Activated effector memory CD4-positive, alpha-beta T cell treated with Interleukin-2 at 50 U/mL for 16 hours (primary cell): ENCODE data around the gene HLCS.

Experiments
- DNase-seq: peaks from one replicate; pipeline ENCODE4 v3.0.0-alpha.2; 2020

HLCS gene

DNA sequence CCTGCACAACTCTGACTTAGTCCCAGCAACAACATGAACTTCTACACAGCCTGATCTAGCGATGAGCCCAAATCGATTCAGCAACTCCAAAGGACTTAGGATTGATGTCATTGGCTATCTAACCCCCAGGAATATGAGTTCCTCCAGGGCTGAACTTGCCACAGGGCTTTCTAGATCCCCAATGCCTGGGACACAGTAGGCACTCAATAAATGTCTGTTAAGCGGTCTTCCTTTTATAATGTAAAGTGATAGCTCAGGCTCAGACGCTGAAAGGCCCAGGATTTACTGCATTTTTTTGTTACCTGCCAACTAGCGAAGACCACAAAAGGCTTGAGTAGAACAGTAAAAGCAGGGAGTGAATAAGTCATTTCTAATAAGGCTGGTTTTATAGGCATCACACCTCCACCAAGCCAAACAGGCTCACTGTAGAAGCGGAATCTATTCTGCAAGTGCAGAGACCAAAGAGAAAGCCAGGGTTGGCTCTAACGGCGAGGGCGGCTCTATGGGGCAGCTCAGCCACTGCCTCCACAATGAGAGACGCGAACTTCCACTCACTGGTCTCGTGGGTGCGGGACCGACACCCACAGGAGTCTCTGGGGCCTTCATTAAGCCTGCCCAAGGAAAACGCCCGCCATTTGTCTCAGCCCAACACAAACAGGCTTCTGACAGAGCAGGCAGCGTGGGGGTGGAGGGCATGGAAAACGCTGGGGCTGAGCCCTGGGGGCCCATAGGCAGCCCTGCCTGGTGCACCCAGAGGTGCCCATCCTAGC lies 52.0 kb downstream of the HLCS start:
- DNase-seq = no peak

DNA sequence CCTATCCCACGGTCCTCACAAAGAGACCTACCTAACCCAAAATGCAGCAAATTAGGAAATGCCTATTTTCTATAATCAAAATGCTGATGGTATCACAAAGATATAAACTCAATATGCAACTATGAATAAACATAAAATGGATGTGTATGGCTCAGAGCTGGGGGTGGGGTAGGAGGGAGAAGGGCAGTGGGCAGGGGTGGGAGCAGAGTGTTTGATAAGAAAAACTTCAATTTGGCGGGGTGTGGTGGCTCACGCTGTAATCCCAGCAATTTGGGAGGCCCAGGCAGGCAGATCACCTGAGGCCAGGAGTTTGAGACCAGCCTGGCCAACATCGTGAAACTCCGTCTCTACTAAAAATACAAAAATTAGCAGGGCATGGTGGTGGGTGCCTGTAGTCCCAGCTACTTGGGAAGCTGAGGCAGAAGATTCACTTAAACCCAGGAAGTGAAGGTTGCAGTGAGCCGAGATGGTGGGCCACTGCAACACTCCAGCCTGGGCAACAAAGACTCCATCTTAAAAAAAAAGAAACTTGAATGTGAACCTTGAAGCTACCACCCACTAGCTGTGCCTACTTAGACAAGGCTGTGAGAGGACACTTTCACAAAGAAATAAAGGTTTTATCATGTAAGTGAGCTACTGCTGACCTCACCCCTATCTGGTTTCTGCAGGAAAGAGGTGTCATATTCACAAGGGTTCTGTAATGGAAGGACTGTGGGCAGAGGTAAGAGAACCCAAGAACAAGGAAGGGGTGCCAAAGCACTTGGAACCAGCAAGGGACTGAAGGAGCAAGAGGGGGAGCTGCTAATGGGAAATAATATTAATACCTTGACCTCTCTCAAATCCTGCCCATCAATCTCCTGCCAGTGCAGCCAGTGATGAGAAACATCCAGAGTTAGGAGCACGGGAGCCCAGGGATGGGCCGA lies 53.0 kb downstream of the HLCS start:
- no peak for DNase-seq

DNA sequence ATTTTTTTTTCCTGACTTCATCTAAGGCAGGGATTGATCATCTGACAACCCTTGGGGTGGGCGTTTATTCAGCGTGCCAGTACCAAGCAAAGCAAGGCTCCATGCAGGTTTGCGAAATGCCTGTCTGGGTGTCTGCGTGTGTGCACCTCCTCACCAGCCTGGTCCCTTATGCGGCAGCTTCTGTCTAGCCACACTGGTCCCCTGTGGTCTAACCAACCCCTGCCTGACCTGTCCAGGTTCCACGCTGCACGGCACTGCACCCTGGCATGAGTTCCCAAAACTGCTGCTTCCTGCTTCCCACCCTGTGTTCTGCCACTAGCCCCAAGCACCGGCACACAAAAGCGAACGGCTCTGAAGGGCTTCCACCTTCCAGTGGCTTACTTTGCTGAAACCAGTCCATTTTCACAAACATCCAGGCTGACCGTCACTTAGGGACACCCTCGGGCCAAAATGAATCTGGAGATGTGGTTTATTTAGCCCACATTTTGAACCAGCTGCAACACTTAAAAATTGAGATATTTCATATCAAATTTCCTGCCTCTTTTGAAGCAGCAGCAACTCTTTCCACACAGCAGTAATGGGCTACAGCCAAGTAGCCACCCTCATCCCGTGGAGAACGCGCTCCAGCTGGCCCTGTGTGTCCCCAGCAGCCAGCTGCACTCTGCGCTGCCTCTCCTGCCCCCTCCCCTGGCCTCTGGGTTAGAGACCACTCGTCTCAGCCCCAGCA lies 55.7 kb downstream of the HLCS start:
- DNase-seq = no peak

DNA sequence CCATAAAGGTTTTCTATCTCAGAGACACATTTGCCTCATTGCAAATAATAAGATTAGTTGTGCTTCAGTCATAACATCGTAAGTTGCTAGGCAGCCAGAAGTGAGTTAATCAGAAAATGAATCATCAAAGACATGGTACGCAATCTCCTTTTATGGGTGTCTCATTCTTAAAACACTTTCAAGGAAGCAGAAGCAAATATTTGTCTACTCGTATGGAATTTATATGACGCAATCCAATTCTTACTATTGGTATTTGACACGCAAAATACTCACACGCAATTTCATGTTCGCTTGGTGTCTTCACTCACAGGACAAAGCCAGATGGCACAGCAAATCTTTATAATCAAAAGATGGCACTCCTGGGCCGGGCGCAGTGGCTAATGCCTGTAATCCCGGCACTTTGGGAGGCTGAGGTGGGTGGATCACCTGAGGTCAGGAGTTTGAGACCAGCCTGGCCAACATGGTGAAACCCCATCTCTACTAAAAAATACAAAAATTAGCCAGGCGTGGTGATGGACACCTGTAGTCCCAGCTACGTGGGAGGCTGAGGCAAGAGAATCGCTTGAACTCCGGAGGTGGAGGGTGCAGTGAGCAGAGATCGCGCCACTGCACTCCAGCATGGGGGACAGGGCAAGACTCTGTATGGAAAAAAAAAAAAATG lies 56.4 kb downstream of the HLCS start:
- DNase-seq = no peak

- DNase-seq = no peak
Observed at GRCh38 chr21:36909423-36909822, 57.0 kb downstream of the HLCS start.

GRCh38 chr21:36908260-36908908 lies 58.1 kb downstream of the HLCS start:
- no peak for DNase-seq

DNA sequence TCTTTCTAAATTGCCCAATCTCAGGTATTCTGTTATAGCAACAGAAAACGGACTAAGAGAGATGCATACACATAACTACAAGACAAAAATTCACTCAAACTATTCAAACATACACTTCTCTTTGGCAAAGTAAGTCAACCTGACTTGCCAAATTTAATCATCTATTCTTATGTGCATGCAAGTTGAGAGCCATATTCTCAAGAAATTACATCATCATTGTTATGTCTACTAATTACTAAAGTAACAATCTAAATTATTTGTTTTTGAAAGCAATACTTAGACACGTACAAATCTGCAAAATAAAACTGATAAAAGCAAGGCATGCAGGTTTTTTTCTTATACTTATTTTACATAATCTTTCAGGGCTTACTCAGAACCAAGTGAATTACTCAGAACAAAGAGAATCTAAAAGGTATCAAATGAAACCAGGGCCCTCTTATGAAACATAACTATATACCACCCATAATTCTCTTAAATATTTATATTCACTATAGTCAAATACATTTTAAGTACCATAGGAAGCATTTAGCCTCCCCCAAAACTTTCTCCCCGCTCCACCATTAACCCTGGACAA lies 62.3 kb downstream of the HLCS start:
- DNase-seq = no peak

DNA sequence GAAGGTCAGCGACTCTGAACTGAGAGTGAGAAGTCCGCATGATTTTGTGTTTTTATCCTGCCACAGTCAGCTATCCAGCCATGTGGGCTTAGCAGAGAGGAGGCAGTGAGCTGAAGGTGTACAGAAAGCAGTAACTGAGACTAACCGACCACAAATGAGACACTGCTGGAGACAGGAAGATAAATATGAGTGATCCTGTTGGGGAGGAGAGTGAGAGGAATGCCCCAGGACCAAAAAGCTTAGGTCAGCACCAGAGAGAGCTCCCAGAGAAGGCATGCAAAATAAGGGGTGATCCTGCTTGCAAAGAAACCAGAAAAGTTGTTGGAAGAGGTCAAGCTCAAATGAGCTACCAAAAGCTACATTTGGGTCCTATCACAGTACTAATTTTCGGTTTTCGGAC lies 63.7 kb downstream of the HLCS start:
- DNase-seq = no peak

GRCh38 chr21:36902331-36902730 lies 64.1 kb downstream of the HLCS start:
- DNase-seq = no peak

GRCh38 chr21:36901575-36901974 lies 64.9 kb downstream of the HLCS start:
- no peak for DNase-seq

- DNase-seq = no peak
Observed at GRCh38 chr21:36893581-36893980, 72.9 kb downstream of the HLCS start.

GRCh38 chr21:36892201-36892600 lies 74.3 kb downstream of the HLCS start:
- DNase-seq = no peak

- DNase-seq = no peak
Observed at GRCh38 chr21:36891692-36892091, 74.8 kb downstream of the HLCS start.

GRCh38 chr21:36891121-36891520 lies 75.3 kb downstream of the HLCS start:
- no peak for DNase-seq

DNA sequence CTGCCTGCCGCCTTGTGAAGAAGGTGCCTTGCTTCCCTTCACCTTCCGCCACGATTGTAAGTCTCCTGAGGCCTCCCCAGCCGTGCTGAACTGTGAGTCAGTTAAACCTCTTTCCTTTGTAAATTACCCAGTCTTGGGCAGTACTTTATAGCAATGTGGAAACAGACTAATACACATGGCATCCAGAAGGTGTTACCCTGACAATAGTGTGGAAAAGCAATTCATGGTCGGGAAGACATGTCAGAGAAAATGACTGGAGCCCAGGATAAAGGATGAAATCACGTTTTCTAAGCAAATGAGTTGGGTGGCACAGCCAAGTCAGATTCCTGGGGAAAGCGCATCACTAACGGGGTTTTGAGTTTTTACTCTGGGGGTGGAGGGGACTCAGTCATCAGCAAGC lies 76.4 kb downstream of the HLCS start:
- no peak for DNase-seq

GRCh38 chr21:36889401-36889800 lies 77.1 kb downstream of the HLCS start:
- no peak for DNase-seq

DNA sequence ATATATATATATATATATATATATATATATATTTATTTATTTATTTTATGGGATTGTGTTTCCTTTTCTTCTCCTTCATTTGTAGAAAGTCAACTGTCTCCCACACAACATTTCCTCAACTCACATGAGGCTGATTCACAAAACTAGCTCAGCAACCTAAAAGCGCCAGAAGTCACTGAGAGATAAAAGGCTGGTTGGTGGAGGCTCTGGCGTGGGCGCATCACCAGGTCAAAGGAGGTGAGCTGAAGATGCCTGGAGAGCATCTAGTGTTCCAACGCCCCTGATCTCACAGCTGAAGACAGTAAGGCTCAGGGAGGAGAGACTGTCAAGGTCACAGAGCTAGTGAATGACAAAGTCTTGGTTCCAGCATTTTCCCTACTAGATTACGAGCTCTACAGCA lies 78.0 kb downstream of the HLCS start:
- no peak for DNase-seq

- no peak for DNase-seq
Observed at GRCh38 chr21:36887963-36888362, 78.5 kb downstream of the HLCS start.

DNA sequence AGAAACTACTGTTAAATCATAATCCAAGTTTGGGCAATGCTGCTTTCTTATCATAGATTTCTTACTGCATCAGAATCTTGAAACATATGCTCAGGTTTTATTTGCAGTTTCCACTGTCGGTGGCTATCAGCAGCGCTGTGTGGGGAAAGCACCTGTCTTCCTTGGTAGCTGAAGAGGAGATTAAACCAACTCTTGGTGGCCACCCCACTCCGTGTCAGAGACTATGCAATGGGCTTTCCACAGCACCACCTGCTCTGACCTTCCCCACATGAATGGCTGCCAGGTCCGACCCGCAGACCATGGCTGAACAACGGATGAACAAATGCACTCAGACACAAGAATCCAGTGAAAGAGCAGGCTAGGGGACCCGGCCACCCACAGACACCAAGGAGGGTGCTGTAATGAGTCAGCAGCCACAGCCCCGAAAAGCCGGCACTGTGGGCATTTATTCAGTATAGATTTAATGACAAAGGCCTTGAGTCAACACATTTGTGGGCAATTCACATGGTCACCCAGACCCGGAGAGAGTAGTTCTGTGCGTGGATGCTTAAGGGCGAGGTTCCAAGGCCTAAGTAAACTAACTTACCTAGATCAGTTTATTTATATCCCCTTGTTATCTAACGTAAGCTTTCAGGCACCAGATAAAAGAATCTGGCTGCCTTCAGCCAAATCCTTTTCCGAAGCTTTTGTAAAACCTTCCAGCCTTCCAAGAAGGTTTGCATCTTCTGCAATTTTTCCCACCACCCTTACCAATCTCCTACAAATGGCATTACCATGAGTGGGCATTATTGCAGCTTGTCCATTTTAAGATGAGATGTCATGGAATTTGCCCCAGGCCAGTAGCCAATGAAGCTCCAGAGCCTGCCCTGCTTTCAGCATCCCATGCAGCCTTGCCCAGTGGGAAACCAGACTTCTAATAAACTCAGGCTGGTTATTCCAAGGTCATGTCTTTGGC lies 82.7 kb downstream of the HLCS start:
- DNase-seq = no peak

DNA sequence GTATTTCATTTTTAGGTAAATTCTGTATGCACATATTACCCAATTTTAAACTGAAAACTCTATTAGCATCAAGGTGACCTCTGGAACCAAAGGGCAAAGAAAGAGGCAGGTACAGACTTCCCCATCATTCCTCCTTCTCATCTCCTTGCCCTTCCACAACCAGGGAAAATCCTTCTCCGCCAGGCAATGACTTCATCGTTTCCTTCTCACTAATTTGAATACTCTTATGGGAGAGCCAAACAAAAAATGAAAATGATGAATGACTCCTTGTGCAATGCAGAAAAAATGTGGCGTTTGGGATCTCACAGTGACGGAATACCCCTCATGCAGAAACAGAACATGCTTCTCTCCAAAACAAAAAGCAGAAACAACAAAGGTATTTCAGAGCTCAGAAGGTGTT lies 83.7 kb downstream of the HLCS start:
- no peak for DNase-seq

DNA sequence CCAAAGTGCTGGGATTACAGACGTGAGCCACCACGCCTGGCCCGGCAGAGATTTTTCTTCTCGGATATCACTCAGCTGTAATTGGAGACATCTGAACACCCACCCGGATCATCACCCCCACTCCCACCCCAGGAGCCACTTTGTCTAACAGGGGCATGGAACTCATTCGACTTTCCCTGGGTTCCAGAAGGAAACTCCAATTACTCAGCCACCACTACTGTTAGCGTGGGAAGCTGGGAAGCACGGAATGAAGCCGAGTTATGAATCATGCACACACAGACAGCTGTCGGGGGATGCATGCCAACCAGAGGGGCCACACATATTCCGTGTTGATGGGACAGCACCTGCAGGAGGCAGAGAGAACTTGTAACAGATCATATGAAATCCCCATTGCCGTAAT lies 85.2 kb downstream of the HLCS start:
- DNase-seq = no peak
